Upper lobe of left lung (tissue), 6 donors: Measurements from ENCODE around the gene PPP1R12A. TPM values are rescaled to one million over a fixed set of nuclear protein-coding genes. Genes with fewer than 3 reads are reported as not detected.

ENCODE experiments used
- ATAC-seq, 2 donors: fragments of 200-7000 bp; cut with Tn5 transposase; one replicate each; pipeline ENCODE4 v1.9.1; 2022; ENCODE audit warnings: mild to moderate bottlenecking in 2 of 2, moderate library complexity in 2 of 2; ENCODE audit not compliant: low FRiP score in 2 of 2
- DNase-seq, 2 donors: peaks; one replicate each; pipeline ENCODE4 v3.0.0-alpha.2; 2019 to 2020
- H3K27ac ChIP-seq, 4 donors: fragments of 200-600 bp; sonication (generic); one replicate each; pipeline ENCODE4 v1.5.1; 2016 to 2019
- H3K27me3 ChIP-seq, 4 donors: fragments of 200-600 bp; sonication (generic); one replicate each; pipeline ENCODE4 v1.5.1; 2017 to 2019
- H3K36me3 ChIP-seq, 4 donors: fragments of 200-600 bp; sonication (generic); one replicate each; pipeline ENCODE4 v1.5.1; 2016 to 2019
- H3K4me1 ChIP-seq, 4 donors: fragments of 200-600 bp; sonication (generic); one replicate each; pipeline ENCODE4 v1.5.1; 2018 to 2019
- H3K4me3 ChIP-seq, 4 donors: fragments of 200-600 bp; sonication (generic); one replicate each; pipeline ENCODE4 v1.5.1; 2017 to 2019; ENCODE audit warnings: mild to moderate bottlenecking in 2 of 4, moderate library complexity in 1 of 4
- H3K9me3 ChIP-seq, 4 donors: fragments of 200-600 bp; sonication (generic); one replicate each; pipeline ENCODE4 v1.5.1; 2018 to 2019
- CTCF ChIP-seq, 6 experiments: fragments of 450-650 bp in 4 of 6; fragments of 200-600 bp in 2 of 6; sonication (generic) in 2 of 6; IDR thresholded peaks; one replicate each; pipeline ENCODE4 v1.5.1; 2016 to 2019; ENCODE audit warnings: antibody characterized with exemption in 6 of 6
- EP300 ChIP-seq, 4 donors: sonication (generic); formaldehyde crosslinking; IDR thresholded peaks; one replicate each; pipeline ENCODE4 v1.5.1; 2017; ENCODE audit warnings: antibody characterized with exemption in 4 of 4, control low read depth in 2 of 4
- POLR2A ChIP-seq, 4 donors: fragments of 450-650 bp; IDR thresholded peaks; one replicate each; pipeline ENCODE4 v1.5.1; 2016 to 2017; ENCODE audit warnings: antibody characterized with exemption in 4 of 4, mild to moderate bottlenecking in 2 of 4
- POLR2AphosphoS5 ChIP-seq, 2 donors: sonication (generic); formaldehyde crosslinking; IDR thresholded peaks; one replicate each; pipeline ENCODE4 v1.5.1; 2017; ENCODE audit warnings: antibody characterized with exemption in 2 of 2
- WGBS, 2 donors: methylation state at CpG; one replicate each; pipeline ENCODE4 v1.1.5; 2017 to 2018; 5-methylcytosine and 5-hydroxymethylcytosine counted together
- small RNA-seq, 4 donors: library from RNA; depleted of rRNA; stranded (forward); fragments of <200 nt; gene quantifications; one replicate each; pipeline ENCODE3, GENCODE V24; 2016
- total RNA-seq, 6 donors: library from RNA; depleted of rRNA in 4 of 6; stranded (reverse); fragments of >200 nt in 4 of 6; gene quantifications; one replicate each; pipeline versions ENCODE4 v1.1.0 to v1.2.1, GENCODE V29; 2016 to 2021
- donor health status: DM: no; HTN: no; CAD: no; lungs with moderate emphysema.
- donor health status: DM: no; HTN: yes; CAD: no; lungs with severe emphysema.

The PPP1R12A gene
- total RNA-seq, 6 donors from 2014 or later: 50.7 to 234 (median 90.4) TPM

- no peaks in the 10 kb centered on the region for H3K9me3 ChIP-seq
- no peaks in the 10 kb centered on the region for H3K27me3 ChIP-seq
- DNase-seq (no peak), ATAC-seq (no peak)
- H3K4me3 ChIP-seq: no peak overlapping the region
- H3K27ac ChIP-seq: no peak overlapping the region
- H3K36me3 ChIP-seq: no peaks in the 10 kb centered on the region
- no peak for TF ChIP-seq CTCF (IDR thresholded peaks at IDR 0.05)
- no peak for TF ChIP-seq POLR2AphosphoS5 (IDR thresholded peaks at IDR 0.05)
- TF ChIP-seq EP300 (IDR thresholded peaks at IDR 0.05): no peak
- TF ChIP-seq POLR2A (IDR thresholded peaks at IDR 0.05): no peak
- no peaks in the 10 kb centered on the region for H3K4me1 ChIP-seq
These were observed 202.3 kb downstream of the PPP1R12A start for GRCh38 chr12:79732638-79733037.

- Histone ChIP-seq H3K27ac (no peak overlapping the region), H3K4me1 (no peaks in the 10 kb centered on the region), H3K27me3 (no peaks in the 10 kb centered on the region), H3K9me3 (no peaks in the 10 kb centered on the region), H3K4me3 (no peak overlapping the region), H3K36me3 (no peaks in the 10 kb centered on the region)
- ATAC-seq (no peak), DNase-seq (no peak)
- TF ChIP-seq EP300 (IDR thresholded peaks at IDR 0.05): no peak
- no peak for TF ChIP-seq POLR2AphosphoS5 (IDR thresholded peaks at IDR 0.05)
- TF ChIP-seq POLR2A (IDR thresholded peaks at IDR 0.05): no peak
- no peak for TF ChIP-seq CTCF (IDR thresholded peaks at IDR 0.05)
- WGBS, 2 donors: 74 to 87% methylated on average over 1 of the region's 1 CpG
These were observed 208.9 kb downstream of the PPP1R12A start for GRCh38 chr12:79725987-79726386.

Small RNAs within 50 kb of the gene (small RNA-seq; reads per million reads assigned to genes)
- 0 reads per million in 4 donors for gene RNA5SP363

Other genes with a start within 250 kb of the PPP1R12A start
- 10 to 100 TPM; 45.1 to 88.0 (median 58.3) TPM for gene PAWR, start 244.1 kb downstream of the PPP1R12A start, total RNA-seq
- 1 to 10 TPM in 1 of 6 donors, under 1 TPM in 5; 0.10 to 3.1 (median 0.21) TPM for gene OTOGL, start 164.4 kb upstream of the PPP1R12A start, total RNA-seq